ENCODE results near the gene KIF27. TPM values are rescaled to one million over a fixed set of nuclear protein-coding genes. Genes with fewer than 3 reads are reported as not detected.

The KIF27 gene
- total RNA-seq, 4 donors from 2014 or later: 7.5 to 11.1 (median 9.9) TPM

- 34 to 49% methylated on average over 1 of the region's 1 CpG for WGBS, 2 donors
- H3K4me1 ChIP-seq: peaks cover 0 to 7% (median 0%) of the 10 kb centered on the region in 4 donors
- H3K27ac ChIP-seq: no peak overlapping the region
- DNase-seq (ENCODE audit: low spot score in 2 of 2): peak in 1 of 2 donors; percentile 50
- H3K27me3 ChIP-seq: no peaks in the 10 kb centered on the region
- no peak overlapping the region for H3K4me3 ChIP-seq
- TF ChIP-seq POLR2A (IDR thresholded peaks at IDR 0.05): no peak
- TF ChIP-seq CTCF (IDR thresholded peaks at IDR 0.05): peak; percentile 33 to 77 (median 62)
- H3K9me3 ChIP-seq: no peaks in the 10 kb centered on the region
- peaks cover 0 to 47% (median 8%) of the 10 kb centered on the region in 3 donors for H3K36me3 ChIP-seq
Measured at GRCh38 chr9:83937861-83938455, 16.7 kb upstream of the KIF27 start.

GRCh38 chr9:83936523-83936922, 15.3 kb upstream of the KIF27 start:
- no peak for TF ChIP-seq CTCF (IDR thresholded peaks at IDR 0.05)
- TF ChIP-seq EP300 (IDR thresholded peaks at IDR 0.05): no peak
- TF ChIP-seq POLR2A (IDR thresholded peaks at IDR 0.05): no peak
- no peak overlapping the region for H3K4me3 ChIP-seq
- H3K9me3 ChIP-seq: no peaks in the 10 kb centered on the region
- DNase-seq (ENCODE audit: low spot score in 2 of 2): no peak
- H3K36me3 ChIP-seq: peaks cover 0 to 33% (median 6%) of the 10 kb centered on the region in 3 donors
- peaks cover 0 to 7% (median 0%) of the 10 kb centered on the region in 4 donors for H3K4me1 ChIP-seq
- H3K27ac ChIP-seq: no peak overlapping the region
- H3K27me3 ChIP-seq: no peaks in the 10 kb centered on the region
- WGBS, 2 donors: 74 to 88% methylated on average over 6 of the region's 6 CpGs

- 56 to 59% methylated on average over 3 of the region's 3 CpGs for WGBS, 2 donors
- no peak overlapping the region for H3K27ac ChIP-seq
- H3K9me3 ChIP-seq: no peaks in the 10 kb centered on the region
- H3K4me1 ChIP-seq: peaks cover 0 to 7% (median 0%) of the 10 kb centered on the region in 4 donors
- H3K4me3 ChIP-seq: no peak overlapping the region
- TF ChIP-seq CTCF (IDR thresholded peaks at IDR 0.05): no peak
- no peak for TF ChIP-seq EP300 (IDR thresholded peaks at IDR 0.05)
- no peak for TF ChIP-seq POLR2A (IDR thresholded peaks at IDR 0.05)
- peaks cover 0 to 21% (median 0%) of the 10 kb centered on the region in 3 donors for H3K36me3 ChIP-seq
- DNase-seq (ENCODE audit: low spot score in 2 of 2): no peak
- no peaks in the 10 kb centered on the region for H3K27me3 ChIP-seq
Measured at GRCh38 chr9:83935276-83935935, 14.2 kb upstream of the KIF27 start.

- no peak for DNase-seq (ENCODE audit: low spot score in 2 of 2)
- Histone ChIP-seq H3K4me1 (peaks cover 0 to 7% (median 0%) of the 10 kb centered on the region in 4 donors), H3K27me3 (no peaks in the 10 kb centered on the region), H3K4me3 (no peak overlapping the region), H3K9me3 (no peaks in the 10 kb centered on the region), H3K36me3 (peaks cover 0 to 15% (median 0%) of the 10 kb centered on the region in 3 donors), H3K27ac (no peak overlapping the region)
- no peak for TF ChIP-seq CTCF (IDR thresholded peaks at IDR 0.05)
- no peak for TF ChIP-seq POLR2A (IDR thresholded peaks at IDR 0.05)
- TF ChIP-seq EP300 (IDR thresholded peaks at IDR 0.05): no peak
- 71 to 72% methylated on average over 5 of the region's 5 CpGs for WGBS, 2 donors
Measured at GRCh38 chr9:83934569-83935275, 13.5 kb upstream of the KIF27 start.

GRCh38 chr9:83933790-83934189, 12.6 kb upstream of the KIF27 start:
- peak in 1 of 2 donors; percentile 16 for TF ChIP-seq EP300 (IDR thresholded peaks at IDR 0.05)
- TF ChIP-seq CTCF (IDR thresholded peaks at IDR 0.05): no peak
- no peak for TF ChIP-seq POLR2A (IDR thresholded peaks at IDR 0.05)
- Histone ChIP-seq H3K4me1 (peaks cover 0 to 7% (median 0%) of the 10 kb centered on the region in 4 donors), H3K27me3 (no peaks in the 10 kb centered on the region), H3K9me3 (no peaks in the 10 kb centered on the region), H3K27ac (no peak overlapping the region), H3K4me3 (no peak overlapping the region), H3K36me3 (peaks cover 0 to 6% (median 0%) of the 10 kb centered on the region in 3 donors)
- no peak for DNase-seq (ENCODE audit: low spot score in 2 of 2)
- 80 to 81% methylated on average over 3 of the region's 3 CpGs for WGBS, 2 donors

Measured in tibial nerve (tissue), 4 donors.